GM19238 (cell line): Measurements from ENCODE around the gene PMCH.
"Not testable (repeated sequence)": the region's sequence is repeated elsewhere in the genome, so short reads cannot be mapped to it uniquely, and the experiment has no call there.

ENCODE experiments used
- DNase-seq: peaks from one replicate; pipeline ENCODE4 v3.0.0; 2011; ENCODE audit warnings: low spot score; ENCODE audit not compliant: insufficient read length

PMCH gene

DNA sequence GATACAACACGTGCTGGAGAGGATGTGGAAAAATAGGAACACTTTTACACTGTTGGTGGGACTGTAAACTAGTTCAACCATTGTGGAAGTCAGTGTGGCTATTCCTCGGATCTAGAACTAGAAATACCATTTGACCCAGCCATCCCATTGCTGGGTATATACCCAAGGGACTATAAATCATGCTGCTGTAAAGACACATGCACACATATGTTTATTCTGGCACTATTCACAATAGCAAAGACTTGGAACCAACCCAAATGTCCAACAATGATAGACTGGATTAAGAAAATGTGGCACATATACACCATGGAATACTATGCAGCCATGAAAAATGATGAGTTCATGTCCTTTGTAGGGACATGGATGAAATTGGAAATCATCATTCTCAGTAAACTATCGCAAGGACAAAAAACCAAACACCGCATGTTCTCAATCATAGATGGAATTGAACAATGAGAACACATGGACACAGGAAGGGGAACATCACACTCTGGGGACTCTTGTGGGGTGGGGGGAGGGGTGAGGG is 50.5 kb downstream of the PMCH start:
- not testable (repeated sequence) for DNase-seq
